Lower lobe of right lung (tissue), 2 donors: ENCODE data around the gene MALRD1. TPM values are rescaled to one million over a fixed set of nuclear protein-coding genes. Genes with fewer than 3 reads are reported as not detected.

Source experiments
- ATAC-seq, 2 donors: fragments of 200-7000 bp; cut with Tn5 transposase; one replicate each; pipeline ENCODE4 v1.9.1; 2020 to 2022; ENCODE audit warnings: mild to moderate bottlenecking in 2 of 2, moderate library complexity in 2 of 2
- DNase-seq: peaks from one replicate; pipeline ENCODE4 v3.0.0-alpha.2; 2020
- H3K27ac ChIP-seq: fragments of 200-600 bp; one replicate; pipeline ENCODE4 v1.8.0; 2022
- H3K27me3 ChIP-seq: fragments of 200-600 bp; one replicate; pipeline ENCODE4 v1.8.0; 2022; ENCODE audit warnings: low read depth
- H3K36me3 ChIP-seq: fragments of 200-600 bp; one replicate; pipeline ENCODE4 v1.8.0; 2022; ENCODE audit warnings: mild to moderate bottlenecking
- H3K4me1 ChIP-seq: fragments of 200-600 bp; one replicate; pipeline ENCODE4 v1.8.0; 2022
- H3K4me3 ChIP-seq: fragments of 200-600 bp; one replicate; pipeline ENCODE4 v1.8.0; 2022; ENCODE audit warnings: mild to moderate bottlenecking
- H3K9me3 ChIP-seq: fragments of 200-600 bp; one replicate; pipeline ENCODE4 v1.8.0; 2022
- CTCF ChIP-seq: fragments of 200-600 bp; IDR thresholded peaks from one replicate; pipeline ENCODE4 v1.8.0; 2022; ENCODE audit warnings: antibody characterized with exemption, mild to moderate bottlenecking
- intact Hi-C: fragments of 100-400 bp; cut with DNase I; formaldehyde crosslinking; loops from one replicate; pipeline ENCODE4 v1.11.0; 2022
- total RNA-seq: library from RNA; stranded (reverse); fragmentation: NEBNext Ultra II Directional; extraction: Animal tissue kit (Norgen Biotek cat#: 25700); gene quantifications from one replicate; pipeline ENCODE4 v1.2.1, GENCODE V29; 2021
- donor health status: DM: no; HTN: yes; CAD: no; lungs with severe emphysema.

MALRD1 gene
- total RNA-seq, 1 donor from 2014 or later, result 6.0 TPM

GRCh38 chr10:19144206-19144605, 95.6 kb downstream of the MALRD1 start:
- Histone ChIP-seq H3K4me1 (no peaks in the 10 kb centered on the region), H3K27ac (no peak overlapping the region), H3K9me3 (no peaks in the 10 kb centered on the region), H3K27me3 (no peaks in the 10 kb centered on the region), H3K36me3 (no peaks in the 10 kb centered on the region), H3K4me3 (no peak overlapping the region)
- DNase-seq (no peak), ATAC-seq (no peak)
- intact Hi-C loops, result no loop called here
- no peak for TF ChIP-seq CTCF

- no peak for TF ChIP-seq CTCF
- Histone ChIP-seq H3K36me3 (no peaks in the 10 kb centered on the region), H3K9me3 (no peaks in the 10 kb centered on the region), H3K4me1 (no peaks in the 10 kb centered on the region), H3K4me3 (no peak overlapping the region), H3K27ac (no peak overlapping the region), H3K27me3 (no peaks in the 10 kb centered on the region)
- no peak for DNase-seq
- intact Hi-C loops, result no loop called here
- no peak for ATAC-seq
These were observed 105.8 kb downstream of the MALRD1 start for GRCh38 chr10:19154375-19154774.

- Histone ChIP-seq H3K36me3 (no peaks in the 10 kb centered on the region), H3K4me3 (no peak overlapping the region), H3K27ac (no peak overlapping the region), H3K9me3 (no peaks in the 10 kb centered on the region), H3K4me1 (no peaks in the 10 kb centered on the region), H3K27me3 (no peaks in the 10 kb centered on the region)
- ATAC-seq (no peak), DNase-seq (no peak)
- intact Hi-C loops, result no loop called here
- TF ChIP-seq CTCF, result no peak
These were observed 109.8 kb downstream of the MALRD1 start for GRCh38 chr10:19158358-19158757.

GRCh38 chr10:19158870-19159269, 110.3 kb downstream of the MALRD1 start:
- intact Hi-C loops, result no loop called here
- DNase-seq (no peak), ATAC-seq (no peak)
- Histone ChIP-seq H3K36me3 (no peaks in the 10 kb centered on the region), H3K27me3 (no peaks in the 10 kb centered on the region), H3K27ac (no peak overlapping the region), H3K4me1 (no peaks in the 10 kb centered on the region), H3K9me3 (no peaks in the 10 kb centered on the region), H3K4me3 (no peak overlapping the region)
- TF ChIP-seq CTCF, result no peak

GRCh38 chr10:19164461-19164860, 115.9 kb downstream of the MALRD1 start:
- no peaks in the 10 kb centered on the region for H3K27me3 ChIP-seq
- ATAC-seq (no peak), DNase-seq (no peak)
- H3K4me3 ChIP-seq, result no peak overlapping the region
- TF ChIP-seq CTCF, result no peak
- no peak overlapping the region for H3K27ac ChIP-seq
- H3K9me3 ChIP-seq, result no peaks in the 10 kb centered on the region
- no peaks in the 10 kb centered on the region for H3K4me1 ChIP-seq
- no peaks in the 10 kb centered on the region for H3K36me3 ChIP-seq
- intact Hi-C loops, result no loop called here

- Histone ChIP-seq H3K36me3 (no peaks in the 10 kb centered on the region), H3K27me3 (no peaks in the 10 kb centered on the region), H3K27ac (no peak overlapping the region), H3K4me3 (no peak overlapping the region), H3K4me1 (no peaks in the 10 kb centered on the region), H3K9me3 (no peaks in the 10 kb centered on the region)
- intact Hi-C loops, result no loop called here
- no peak for DNase-seq
- no peak for ATAC-seq
- TF ChIP-seq CTCF, result no peak
These were observed 120.0 kb downstream of the MALRD1 start for GRCh38 chr10:19168584-19168983.
